Right kidney (tissue), 1 donor: ENCODE results near the gene CALCB.

ENCODE experiments used
- DNase-seq: peaks from one replicate; pipeline ENCODE4 v3.0.0-alpha.2; 2016

The CALCB gene

DNA sequence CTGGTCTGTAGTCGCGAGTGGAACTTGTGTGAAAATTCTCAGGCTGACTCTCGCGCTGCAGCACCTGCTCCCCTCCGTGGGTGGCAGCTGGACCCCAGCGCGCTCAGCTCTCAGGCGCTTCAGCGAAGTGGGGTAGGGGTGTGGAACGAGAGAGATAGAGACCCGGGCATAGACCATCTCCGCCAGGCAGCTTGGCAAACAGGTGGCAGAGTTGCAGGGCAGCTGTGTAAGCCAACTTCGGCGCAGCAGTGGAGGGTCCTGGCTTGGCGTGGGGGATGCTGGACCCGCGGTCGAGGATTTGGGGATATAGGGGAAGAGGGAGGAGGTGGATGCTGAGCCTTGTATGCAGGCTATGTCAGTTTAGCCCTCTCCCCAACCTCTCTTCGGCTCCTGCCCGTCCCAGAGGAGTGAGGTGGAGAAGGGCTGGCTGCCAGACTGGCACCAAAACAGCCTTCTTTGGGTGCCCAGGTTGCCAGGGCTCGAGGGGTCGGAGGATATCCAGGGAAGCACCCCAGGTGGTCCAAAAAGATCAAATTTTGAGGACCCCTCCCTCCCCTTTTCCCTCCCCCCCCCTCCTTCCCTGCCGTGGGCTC is 746 bp upstream of the CALCB start:
- DNase-seq: no peak

DNA sequence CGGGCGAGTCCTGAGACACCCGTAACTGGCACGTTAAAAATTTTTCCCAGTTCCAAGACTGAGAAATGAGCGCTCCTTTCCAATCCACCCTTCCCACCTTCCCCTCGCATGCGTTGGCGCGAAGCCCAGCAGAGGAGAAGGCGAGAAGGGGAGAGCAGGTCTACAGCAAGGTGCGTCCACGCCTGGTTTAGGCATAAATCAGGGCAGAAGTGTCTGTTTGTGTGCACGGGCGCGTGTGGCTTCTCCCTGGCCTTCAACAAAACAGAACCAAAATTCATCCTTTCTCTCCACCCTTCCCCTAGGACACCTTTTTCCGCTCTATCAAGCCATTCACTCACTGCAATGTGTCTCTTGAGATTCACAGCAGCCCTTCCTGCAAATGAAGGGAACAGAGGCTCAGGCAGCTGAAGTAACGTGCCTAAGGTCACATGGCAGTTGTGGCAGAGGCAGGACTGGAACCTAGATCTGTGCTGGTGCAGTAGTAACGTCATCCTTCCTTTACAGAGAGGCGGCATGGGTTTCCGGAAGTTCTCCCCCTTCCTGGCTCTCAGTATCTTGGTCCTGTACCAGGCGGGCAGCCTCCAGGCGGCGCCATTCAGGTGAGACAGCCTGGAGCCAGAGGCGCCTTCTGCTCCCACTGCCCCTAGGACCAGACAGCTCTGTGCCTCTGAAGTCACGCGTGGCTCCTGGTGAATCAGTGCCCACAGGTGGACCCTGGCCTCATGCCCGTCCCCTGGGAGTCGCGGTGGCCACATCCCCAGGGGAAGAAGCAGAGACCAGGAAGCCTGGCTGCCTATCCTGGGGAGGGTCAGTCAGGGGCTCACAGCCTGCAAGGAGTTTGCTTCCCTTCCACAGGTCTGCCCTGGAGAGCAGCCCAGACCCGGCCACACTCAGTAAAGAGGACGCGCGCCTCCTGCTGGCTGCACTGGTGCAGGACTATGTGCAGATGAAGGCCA is 1.1 kb downstream of the CALCB start:
- peak; percentile 84 for DNase-seq

DNA sequence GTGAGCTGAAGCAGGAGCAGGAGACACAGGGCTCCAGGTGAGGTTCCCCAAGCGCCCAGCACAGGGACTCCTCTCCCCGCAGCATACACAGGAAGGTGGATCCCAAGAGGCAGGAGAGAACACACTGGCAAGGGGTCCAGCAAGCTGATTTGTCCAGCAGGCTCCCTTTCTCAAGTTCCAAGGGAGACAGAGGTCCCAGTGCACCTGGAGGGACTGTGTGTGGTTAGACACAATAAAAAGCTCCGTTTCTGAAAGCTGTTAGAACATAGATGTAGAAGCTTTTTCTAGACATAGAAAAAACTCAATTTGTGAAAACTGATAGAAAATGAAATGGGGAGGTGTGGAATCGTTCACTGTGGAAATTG is 1.8 kb downstream of the CALCB start:
- DNase-seq: no peak

DNA sequence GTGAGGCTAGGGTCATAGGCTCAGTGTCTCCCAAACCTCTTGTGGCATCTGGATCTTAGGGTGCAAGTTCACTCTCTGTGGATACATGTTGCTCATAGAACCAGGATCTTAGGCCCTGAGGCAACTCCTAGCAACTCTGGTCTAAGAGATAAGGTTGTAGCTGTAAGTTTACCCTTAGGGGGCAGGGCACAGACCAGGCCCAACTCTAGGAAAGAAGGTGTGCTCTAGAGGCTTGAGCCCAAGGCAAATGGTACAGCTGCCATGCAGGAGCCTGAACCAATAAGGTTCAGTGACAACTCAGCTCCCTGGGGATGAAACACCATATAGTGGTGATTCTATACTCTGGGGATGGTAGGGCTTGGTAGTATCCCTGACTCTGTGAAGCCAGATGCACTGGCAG is 17.8 kb downstream of the CALCB start:
- no peak for DNase-seq

DNA sequence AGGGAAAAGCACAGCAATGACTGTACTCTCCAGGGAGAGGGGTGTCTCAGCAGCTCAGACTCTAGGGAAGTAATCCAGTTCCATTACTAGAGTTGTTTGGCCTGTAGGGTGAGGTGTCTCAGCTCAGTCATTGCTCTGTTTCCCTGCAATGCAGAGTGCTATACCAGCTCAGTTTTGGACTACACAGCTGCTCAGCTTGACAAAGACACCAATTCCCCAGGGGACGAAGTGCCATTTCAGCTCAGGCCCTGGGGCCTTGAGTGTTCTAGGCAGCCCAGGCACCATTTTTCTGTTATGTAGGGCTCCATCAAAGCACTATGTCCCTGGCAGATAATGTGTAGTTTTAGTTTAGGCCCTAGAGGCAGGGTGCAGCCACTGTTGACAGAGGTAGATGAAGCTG is 18.2 kb downstream of the CALCB start:
- DNase-seq: no peak

DNA sequence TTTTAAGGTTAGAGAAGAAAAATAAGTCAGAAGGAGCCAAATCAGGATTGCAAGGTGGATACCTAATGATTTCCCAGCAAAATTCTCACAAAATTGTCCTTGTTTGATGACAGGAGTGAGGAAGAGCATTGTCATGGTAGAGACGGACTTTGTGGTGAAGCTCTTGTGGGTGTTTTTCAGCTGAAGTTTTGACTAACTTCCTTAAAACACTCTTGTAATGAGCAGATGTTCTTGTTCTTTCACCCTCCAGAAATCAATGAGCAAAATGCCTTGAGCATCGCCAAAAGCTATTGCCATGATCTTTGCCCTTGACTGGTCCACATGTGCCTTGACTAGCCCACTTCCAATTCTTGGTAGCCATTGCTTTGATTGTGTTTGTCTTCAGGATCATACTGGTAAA is 20.0 kb downstream of the CALCB start:
- no peak for DNase-seq

DNA sequence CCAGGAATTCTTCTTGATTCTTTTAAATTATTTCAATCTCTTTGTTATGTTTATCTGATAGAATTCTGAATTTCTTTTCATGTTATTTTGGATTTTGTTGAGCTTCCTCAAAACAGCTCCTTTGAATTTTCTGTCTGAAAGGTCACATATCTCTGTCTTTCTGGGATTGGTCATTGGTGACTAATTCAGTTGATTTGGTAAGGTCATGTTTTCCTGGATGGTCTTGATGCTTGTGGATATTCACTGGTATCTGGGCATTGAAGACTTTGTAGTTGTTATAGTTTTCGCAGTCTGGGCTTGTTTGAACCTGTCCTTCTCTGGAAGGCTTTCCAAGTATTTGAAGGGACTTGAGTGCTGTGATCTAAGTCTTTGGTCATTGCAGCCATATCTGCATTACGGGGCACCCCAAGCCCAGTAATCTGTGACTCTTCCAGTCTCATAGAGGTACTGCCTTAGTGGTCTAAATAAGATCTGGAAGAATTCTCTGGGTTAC is 22.4 kb downstream of the CALCB start:
- DNase-seq: no peak

DNA sequence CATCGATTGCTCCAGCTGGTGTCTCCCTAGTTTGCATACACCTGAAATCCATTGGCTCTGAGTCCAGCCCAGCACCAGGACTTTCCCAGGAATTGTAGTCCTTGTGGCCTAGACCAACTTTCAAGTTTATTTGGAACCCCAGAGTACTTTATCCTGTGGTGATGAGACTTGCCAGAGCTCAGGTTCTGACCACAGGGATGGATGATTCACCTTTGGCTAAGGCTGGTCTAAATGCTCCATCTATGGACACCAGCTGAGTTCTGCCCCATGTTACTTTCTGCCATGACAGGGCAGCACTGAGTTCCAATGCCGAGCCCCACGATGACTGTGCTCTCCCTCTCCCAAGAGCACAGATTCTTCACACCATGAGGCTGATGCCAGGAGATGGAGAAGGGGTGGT is 24.0 kb downstream of the CALCB start:
- no peak for DNase-seq

DNA sequence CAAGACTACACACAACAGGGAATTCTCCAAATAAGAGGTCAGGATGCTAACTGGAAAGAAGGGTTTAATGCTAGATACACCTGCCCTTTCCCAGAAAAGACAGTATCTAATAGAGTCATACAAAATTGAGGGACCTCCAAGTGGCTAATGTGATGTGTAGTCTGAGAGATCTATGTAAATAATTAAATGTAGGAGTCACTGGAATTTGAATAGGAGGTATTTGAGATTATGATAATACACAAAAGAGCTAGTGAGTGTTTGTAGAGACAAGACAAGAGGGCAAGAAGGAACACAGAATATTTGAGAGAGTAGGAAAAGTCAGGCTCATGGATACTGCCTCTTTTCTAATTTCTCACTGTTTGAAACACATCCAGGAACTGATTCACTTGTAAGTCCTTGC is 25.9 kb downstream of the CALCB start:
- no peak for DNase-seq

DNA sequence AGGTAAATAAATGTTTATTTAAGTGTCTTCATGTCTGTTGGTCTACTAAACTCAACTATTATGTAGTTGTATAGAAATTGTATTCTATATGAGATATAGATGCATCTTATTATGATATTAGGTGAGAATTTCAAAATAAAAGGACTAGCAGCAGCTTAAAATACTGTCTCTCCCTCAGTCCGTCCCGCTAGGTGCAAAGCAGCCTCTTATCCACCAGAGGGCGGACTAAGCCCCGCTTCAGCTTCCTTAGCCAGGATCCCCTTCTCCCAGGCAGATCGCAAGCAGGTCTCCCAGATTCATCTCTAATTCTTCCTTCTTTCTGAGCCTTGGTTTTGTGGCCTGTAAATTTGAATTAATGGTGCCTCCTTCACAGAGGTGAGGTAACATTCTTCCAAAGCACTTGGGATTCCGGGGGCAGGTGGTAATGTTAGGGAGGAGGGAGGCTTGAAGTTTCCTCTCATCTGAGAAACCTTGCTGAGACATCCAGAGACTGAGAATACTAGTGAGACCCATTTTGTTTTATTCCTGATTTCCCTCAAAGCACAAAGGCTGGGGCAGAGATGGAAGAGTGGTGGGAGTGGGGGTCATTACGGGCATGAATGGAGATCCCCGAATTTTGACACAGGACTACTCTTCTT is 27.8 kb downstream of the CALCB start:
- peak; percentile 39 for DNase-seq

DNA sequence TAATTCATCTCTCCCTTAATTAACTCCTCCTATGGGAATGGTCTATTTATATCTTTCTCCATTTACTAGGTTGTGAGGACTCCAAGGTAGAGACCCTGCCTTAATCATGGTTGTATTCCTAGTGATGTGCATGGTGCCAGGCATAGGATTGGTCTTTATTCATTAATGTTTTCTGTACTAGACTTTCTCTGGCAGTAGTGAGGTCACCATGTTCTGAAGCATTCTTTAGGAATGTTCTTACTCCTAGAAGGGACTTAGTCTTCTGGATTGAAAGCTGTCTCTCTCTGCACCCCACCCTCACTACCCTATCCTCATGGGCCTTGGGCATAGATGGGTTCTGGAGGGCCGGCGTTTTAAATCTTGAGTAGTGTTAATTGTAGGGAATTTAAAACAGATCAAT is 30.8 kb downstream of the CALCB start:
- no peak for DNase-seq

DNA sequence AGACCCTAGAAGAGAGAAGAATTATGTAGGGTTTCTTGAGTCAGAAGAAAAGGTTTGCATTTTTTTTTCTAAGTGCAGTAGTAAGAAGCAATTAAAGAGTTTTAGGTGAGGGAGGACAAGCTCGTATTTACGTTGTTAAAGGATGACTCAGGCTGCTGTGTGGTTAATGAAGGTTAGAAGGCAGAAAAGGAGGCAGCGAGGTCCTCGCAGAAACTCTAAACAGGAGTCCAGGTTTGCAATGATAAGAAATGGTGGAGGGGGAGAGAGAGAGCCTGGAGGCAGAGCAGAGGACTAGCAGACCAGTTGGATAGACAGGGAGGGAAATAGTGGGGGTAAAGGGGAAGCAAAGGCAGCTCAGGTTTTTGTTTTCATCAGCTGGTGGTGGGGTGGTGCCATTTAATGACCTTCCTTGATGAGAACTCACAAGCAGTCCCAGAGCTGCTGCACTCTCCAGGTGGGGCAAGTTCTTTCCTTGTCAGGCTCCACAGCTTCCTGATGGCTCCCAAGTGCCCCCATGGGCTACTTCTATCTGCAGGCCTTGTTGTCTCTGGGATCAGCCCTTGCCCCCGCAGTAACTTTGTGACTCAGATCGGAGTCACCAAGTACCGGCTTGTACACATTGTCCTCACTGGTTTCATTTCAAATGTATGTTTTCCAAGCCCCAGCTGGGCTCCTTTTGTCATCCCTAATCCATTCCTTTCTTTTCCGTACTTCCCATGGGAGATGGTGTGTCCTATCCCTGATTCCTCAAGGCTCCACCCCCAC is 33.0 kb downstream of the CALCB start:
- DNase-seq: no peak

DNA sequence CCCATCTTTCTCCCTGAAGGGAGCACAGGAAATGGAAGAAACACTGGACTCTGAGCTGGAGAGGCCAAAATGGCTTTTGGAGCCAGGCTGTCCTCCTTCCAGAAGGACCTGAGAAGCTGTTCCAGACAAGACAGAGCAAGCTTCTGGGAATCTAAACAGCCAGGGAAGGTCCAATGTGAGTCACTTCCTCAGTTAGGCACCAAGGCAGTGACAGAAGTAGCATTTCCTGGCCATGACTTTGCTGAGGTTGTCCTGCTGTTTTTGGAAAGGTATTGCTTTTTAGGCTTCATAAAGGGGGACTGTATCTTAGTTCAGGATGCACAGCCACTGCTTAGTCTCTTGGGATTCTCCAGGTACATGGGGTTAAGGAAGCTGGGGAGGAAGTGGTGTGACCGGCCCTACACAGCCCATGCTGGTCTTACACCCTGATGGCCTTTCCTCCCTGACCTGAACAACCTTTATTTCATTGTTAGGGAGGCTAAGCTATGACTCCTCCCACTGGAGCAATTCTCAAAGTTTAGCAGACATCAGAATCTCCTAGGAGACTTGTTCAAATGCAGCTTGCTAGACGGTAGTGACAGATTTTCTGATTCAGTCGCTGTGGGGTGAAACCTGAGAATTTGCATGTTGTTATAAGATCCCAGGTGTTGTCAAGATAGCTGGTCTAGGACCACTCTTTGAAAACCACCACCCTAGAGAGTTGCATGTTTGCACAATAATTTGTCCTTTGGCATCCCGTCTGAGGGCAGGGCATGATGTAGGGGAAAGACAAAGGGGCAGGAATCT is 34.5 kb downstream of the CALCB start:
- no peak for DNase-seq

DNA sequence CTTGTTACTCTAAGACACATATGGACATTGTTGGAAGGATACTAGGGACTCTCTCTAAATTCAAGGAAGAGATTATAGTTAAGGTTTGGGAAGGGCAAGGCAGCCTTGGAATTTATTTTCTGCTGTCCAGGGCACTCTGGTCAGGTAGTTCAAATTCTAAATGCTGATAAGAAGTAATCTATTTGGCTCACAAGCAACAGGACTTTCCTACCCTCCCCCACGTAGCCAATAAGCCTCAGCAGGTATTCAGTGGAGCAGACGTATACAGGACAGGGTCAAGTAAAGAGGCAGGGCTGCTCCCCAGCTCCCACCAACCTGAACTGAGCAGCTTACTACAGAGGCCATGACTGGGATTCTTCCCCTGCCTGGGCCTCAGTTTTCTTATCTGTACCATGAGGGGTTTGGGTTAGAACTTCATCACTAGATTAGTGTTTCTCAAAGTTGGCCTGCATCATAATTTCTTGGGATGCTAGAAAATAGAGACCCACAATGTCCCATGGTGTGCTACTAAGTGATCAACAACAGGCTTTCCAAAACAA is 35.3 kb downstream of the CALCB start:
- DNase-seq: no peak

DNA sequence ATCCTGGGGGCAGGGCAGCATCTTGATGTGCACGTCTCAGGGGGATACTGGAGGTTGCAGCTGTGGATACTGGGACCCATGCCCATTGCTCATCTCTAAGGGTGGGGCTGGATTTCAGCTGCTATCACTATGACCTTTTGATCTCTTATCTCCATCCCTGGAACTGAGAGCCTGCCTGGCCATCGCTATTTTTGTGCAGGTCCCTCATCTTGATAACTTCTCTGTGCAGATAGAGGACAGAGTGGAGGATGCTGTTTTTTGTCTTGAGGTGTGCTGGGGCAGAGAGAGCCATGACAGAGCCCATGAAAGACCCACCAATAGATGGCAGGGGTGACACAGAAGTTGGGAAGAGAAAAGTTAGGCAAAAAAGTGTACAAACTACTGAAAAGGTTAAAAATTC is 36.2 kb downstream of the CALCB start:
- DNase-seq: no peak

DNA sequence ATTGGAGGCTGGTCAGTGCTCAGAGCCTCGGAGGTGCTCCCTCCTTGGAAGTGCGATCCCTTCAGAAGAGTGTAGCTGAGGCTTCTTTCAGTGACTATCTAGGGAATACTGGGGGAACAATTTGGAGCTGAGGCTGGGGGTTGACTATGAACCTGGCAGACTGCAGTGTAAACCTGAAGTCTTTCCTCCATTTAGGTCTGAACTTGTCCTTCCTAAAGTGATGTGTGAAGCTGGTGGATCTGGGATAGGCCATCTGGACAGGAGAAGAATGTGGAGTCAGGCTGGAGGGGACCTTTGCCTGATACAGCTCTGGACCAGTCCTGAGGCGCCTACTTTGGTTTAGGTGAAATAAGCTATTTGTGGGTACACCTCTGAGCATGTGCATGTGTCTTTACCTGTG is 37.8 kb downstream of the CALCB start:
- DNase-seq: no peak

DNA sequence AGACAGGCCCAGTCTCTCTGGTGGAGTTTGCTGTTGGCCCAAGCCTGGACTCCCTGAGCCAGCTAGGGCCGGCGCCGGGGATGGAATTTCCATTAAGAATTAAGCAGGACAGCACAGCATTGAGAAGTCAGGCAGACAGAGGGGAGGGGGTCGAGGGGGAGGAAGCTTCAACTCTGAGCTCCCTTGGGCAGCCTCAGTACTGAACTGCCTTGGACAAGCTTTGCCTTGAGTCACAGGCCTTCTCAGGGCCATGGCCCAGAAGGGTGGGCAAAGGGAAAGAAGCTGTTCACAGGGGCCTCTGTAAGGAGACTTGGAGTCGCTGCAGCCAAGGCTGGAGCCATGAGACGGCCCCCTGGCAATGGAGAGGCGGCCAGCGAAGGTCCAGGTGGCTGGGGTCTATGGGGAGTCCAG is 38.7 kb downstream of the CALCB start:
- no peak for DNase-seq

DNA sequence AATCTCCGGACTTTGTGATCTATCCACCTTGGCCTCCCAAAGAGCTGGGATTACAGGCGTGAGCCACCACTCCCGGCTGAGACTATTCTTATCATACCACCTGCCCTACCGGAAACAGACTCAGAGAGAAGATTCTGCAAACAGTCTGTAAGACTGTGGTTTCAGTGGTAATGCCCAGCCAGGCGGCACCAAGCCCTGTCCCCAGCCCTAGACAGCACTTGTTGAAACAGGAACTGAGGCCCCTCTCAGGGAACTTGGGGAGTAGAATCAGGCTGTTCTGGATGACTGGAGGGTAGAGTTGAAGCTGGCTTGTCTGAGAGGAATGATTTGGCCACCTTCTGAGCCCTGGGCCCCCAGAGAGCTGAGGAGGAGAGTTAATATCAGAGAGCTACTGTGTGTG is 40.0 kb downstream of the CALCB start:
- DNase-seq: no peak

DNA sequence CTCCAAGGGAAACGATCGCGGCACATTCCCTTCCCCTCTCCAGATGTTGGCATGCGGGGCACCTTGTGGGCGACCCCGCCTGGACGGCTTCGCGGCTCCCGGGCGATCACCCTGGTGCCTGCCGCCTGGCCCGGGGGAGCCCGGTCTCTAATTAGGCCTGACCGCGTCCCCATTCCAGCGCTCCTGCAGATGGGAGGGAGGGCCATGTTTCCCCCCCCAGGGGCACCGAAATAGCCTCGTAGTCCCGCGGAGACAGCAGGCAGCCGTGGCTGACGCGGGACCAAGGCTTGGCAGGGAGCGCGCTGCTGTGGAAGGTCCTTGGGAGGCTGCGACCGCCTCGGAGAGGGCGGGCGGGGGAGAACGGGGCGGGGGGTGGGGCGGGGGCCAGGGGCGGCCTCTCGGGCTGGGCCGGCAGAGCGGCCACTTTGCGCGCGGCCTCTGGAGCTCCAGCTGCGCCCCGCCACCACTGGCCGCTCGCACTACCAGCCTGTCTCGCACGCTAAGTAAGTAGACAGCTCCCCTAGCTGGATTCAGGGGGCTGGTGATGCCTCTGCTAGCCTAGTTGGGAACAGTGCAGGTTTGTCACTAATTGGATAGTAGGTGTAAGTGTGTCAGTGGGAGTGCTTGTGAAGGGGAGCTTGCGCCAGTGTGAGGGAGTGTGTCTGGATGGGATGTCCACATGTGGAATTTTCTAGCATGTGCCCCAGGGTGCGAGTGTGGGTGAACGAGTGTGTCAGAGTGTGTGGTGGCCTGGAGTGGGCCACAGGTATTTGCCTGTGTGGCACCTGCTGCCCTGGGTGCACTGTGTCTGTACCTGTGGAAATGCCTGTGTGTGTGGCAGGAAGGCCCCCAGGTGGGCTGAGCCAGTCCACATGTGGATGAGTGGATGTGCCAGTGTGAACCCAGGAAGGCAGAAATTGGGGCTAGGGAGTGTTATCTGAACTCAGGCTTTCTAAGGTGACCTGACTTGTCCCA is 41.4 kb downstream of the CALCB start, which contains the start of gene INSC:
INSC (plus strand) TSS at position 423 of the 975 bp plus-strand sequence. CDS start 34,252 bp downstream, outside the sequence.
- DNase-seq: peak; percentile 45

DNA sequence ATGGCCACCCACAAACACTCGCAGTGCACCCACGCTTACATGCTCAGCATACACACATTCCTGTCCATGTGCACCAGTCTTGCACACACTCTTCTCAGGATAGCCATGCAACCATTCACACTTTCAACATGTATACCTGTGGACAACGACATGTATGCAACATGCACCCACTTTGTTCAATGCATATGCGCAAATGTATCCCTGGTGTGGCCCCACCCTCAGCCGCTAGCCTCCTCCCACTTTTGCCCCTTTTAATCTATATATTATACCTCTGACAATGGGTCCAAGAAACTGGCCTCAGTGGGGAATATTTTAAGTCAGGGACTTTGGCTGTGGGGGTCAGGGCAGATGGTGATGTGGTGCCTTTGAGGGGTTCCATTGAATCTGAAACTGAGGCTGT is 42.3 kb downstream of the CALCB start:
- no peak for DNase-seq
